K562 (cell line): ENCODE results near the gene GPX7.

Experiments
- ATF7 ChIP-seq: fragments of 450-650 bp; IDR thresholded peaks from 2 replicates; pipeline ENCODE4 v1.7.1; 2014; ENCODE audit warnings: mild to moderate bottlenecking, moderate library complexity
- POLR2AphosphoS5 ChIP-seq: IDR thresholded peaks from 2 replicates; pipeline ENCODE4 v1.6.1; 2011; ENCODE audit warnings: mild to moderate bottlenecking, low read depth, low read length, moderate library complexity; ENCODE audit not compliant: control insufficient read depth, insufficient read depth
- TF ChIP-seq, protein P1 (sequence below): sonication (generic); IDR thresholded peaks from 2 replicates; pipeline ENCODE4 v1.6.1; 2016

DNA sequence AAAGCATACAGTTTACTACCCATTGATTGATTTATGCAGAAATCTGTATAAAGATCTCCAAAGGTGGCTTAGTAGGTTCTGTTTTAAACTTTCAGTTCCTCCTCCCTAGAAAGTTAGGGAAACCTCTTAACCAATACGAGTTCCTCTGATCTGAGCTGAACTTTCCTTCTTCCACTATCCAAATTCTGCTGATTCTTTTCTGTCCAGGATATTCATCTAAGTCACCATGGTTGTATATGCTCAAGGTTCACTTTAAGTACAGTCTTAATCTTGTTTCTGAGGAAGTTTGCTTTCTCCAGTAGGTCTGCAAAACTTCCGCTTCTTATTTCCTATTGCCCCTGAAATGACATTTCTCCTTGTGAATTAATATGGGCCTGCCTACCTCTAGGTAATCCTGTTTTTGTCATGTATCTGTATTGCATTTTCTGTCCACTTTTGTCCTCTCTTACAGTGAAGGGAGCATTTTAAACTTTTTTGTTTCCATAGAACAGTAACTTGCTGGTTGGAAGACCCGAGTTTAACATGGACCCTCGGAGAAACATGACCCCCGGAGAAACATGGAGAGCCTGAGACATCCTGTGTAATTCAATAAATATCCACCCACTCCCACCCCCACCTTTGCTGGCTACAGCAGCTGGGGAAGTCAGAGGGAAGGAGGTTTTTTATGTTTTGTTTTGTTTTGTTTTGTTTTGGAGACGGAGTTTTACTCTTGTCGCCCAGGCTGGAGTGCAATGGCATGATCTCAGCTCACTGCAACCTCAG, 32.5 kb upstream of the GPX7 start:
- TF ChIP-seq ATF7: no peak
- no peak for TF ChIP-seq POLR2AphosphoS5
- TF ChIP-seq, protein P1, sequence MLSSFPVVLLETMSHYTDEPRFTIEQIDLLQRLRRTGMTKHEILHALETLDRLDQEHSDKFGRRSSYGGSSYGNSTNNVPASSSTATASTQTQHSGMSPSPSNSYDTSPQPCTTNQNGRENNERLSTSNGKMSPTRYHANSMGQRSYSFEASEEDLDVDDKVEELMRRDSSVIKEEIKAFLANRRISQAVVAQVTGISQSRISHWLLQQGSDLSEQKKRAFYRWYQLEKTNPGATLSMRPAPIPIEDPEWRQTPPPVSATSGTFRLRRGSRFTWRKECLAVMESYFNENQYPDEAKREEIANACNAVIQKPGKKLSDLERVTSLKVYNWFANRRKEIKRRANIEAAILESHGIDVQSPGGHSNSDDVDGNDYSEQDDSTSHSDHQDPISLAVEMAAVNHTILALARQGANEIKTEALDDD: no peak
